Astrocyte of the cerebellum (primary cell): ENCODE measurements around the gene PRKD2.

Experiments
- DNase-seq: peaks from one replicate; pipeline ENCODE4 v3.0.0-alpha.2; 2011; ENCODE audit warnings: low read depth
- H3K4me3 ChIP-seq: 2 replicates; pipeline ENCODE4 v1.5.1; 2011; ENCODE audit warnings: mild to moderate bottlenecking, low read depth, low read length, moderate library complexity
- in situ Hi-C: cut with HindIII; loops from 2 replicates; pipeline ENCODE4 v1.10.0; 2017; ENCODE audit warnings: low sequenced_read_pairs
- TF ChIP-seq, protein P1 (sequence below): IDR thresholded peaks from 2 replicates; pipeline ENCODE4 v1.5.1; 2012; ENCODE audit warnings: low read length, low read depth, moderate library complexity, mild to moderate bottlenecking; ENCODE audit errors: missing control alignments

The PRKD2 gene

DNA sequence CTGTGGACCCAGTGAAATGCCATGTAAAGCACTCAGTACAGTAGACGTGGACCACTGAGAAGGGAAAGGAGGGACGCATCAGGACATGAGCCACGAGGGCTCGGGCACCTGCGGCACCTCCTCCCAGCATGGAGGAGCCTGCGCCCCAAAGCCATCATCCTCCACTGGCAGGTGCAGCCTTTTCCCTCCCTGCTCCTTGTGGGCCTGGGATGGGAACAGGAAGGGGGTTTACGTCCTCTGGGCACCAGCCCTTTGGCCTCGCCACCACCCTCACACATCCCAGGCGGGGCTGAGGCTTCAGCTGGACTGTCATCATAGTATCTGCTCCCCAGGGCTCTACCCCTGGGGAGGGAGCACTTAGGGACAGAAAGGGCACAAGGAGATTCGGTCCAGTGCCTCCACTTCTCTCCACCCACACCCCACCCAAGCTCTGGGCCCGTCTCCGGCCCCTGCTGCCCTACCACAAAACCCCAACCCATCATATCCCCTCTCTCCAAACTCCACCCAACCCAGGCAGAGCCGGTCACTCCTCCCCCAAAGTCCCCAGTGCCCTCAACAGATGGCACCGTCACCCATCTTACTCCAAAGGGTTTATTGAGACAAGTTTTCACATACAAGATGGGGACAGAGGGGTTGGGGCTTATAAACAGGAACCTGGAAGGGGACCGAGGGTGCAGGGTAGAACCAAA is 2.2 kb upstream of the PRKD2 start:
- TF ChIP-seq, protein P1, sequence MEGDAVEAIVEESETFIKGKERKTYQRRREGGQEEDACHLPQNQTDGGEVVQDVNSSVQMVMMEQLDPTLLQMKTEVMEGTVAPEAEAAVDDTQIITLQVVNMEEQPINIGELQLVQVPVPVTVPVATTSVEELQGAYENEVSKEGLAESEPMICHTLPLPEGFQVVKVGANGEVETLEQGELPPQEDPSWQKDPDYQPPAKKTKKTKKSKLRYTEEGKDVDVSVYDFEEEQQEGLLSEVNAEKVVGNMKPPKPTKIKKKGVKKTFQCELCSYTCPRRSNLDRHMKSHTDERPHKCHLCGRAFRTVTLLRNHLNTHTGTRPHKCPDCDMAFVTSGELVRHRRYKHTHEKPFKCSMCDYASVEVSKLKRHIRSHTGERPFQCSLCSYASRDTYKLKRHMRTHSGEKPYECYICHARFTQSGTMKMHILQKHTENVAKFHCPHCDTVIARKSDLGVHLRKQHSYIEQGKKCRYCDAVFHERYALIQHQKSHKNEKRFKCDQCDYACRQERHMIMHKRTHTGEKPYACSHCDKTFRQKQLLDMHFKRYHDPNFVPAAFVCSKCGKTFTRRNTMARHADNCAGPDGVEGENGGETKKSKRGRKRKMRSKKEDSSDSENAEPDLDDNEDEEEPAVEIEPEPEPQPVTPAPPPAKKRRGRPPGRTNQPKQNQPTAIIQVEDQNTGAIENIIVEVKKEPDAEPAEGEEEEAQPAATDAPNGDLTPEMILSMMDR: no peak
- no peak for DNase-seq
- in situ Hi-C loops: no loop called here
- H3K4me3 ChIP-seq: no peak overlapping the region

- TF ChIP-seq, protein P1: no peak
- no peak for DNase-seq
- no peak overlapping the region for H3K4me3 ChIP-seq
- in situ Hi-C loops: no loop called here
These were observed 1.4 kb upstream of the PRKD2 start for GRCh38 chr19:46718157-46718933.

DNA sequence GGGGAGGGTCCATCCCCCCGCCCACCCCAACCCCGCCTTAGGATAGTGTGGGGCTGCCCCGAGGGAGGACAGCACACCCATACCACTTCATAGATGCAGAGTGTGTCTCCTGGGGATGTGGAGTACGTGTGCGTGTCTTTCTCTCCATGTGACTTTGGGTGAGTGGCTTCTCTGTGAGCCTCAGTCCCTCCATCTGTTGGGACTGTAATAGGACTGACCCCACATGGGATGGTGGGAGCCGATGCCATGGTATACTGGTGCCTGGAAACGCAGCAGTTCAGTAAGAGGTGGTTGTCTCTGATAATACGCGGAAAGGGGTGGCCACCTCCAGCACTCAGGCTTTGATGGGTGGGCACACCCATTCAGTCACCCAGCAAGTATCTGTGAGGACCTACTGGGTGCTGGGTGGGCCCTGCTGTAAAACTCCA is 816 bp upstream of the PRKD2 start:
- H3K4me3 ChIP-seq: peak overlapping the region; percentile 61
- in situ Hi-C loops: no loop called here
- DNase-seq: no peak
- TF ChIP-seq, protein P1: no peak

DNA sequence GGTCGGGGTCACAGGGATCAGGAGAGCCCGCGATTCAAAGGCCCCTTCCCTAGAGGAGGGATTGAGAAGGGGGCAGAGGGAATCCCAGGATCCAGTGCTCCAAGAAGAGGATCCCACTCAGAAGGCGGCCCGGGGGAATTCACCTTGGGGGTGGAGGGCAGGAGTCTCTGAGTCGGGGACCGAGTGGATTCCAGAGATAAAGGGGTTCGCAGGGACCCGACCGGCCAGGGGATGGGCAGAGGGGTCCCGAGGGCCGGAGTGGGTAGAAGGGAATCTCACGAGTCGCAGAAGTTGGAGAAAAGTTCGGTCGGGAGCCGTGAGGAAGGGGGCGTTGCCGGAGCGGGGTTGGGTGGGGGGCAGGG is 261 bp downstream of the PRKD2 start:
- peak overlapping the region; percentile 61 for H3K4me3 ChIP-seq
- in situ Hi-C loops: no loop called here
- TF ChIP-seq, protein P1: no peak
- no peak for DNase-seq

- peak overlapping the region; percentile 61 for H3K4me3 ChIP-seq
- no peak for DNase-seq
- in situ Hi-C loops: no loop called here
- TF ChIP-seq, protein P1: no peak
These were observed 791 bp downstream of the PRKD2 start for GRCh38 chr19:46715975-46716671.

- no peak for DNase-seq
- peak overlapping the region; percentile 61 for H3K4me3 ChIP-seq
- in situ Hi-C loops: no loop called here
- TF ChIP-seq, protein P1: no peak
These were observed 1.3 kb downstream of the PRKD2 start for GRCh38 chr19:46715620-46715974.
